HS-27A (cell line): Measurements from ENCODE around the gene FGF23.
A peak's percentile ranks its signal among the peaks of the same experiment; 100 is the strongest.

Experiments used
- DNase-seq: peaks from one replicate; pipeline ENCODE4 v3.0.0-alpha.2; 2012; ENCODE audit warnings: low read depth, missing footprints

The FGF23 gene

DNA sequence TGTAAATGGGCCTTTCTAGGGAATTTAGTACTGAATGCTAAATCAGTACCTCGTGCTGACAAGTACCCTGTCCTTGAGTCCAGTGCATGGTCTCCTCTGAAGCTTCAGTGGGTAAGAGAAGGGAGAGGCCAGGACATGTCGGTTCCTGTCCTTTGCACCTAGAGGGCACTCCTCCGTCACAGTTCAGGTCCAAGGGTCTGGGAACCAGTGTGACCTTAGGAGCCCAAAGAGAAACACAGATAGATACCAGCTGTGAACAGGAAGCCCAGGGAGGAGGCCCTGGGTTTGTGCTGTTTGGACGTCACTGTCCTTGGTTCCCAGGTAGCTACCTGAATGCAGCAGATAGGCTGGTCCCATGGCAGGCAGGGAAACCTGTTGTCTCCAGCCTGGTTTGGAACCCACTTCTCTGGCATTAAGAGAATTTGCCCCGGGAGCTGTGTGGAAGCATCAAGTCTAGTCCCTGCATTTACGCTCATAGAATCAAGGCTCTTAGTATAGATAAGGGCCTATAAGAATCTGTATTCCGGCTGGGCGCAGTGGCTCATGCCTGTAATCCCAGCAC, 3.9 kb upstream of the FGF23 start:
- no peak for DNase-seq

DNA sequence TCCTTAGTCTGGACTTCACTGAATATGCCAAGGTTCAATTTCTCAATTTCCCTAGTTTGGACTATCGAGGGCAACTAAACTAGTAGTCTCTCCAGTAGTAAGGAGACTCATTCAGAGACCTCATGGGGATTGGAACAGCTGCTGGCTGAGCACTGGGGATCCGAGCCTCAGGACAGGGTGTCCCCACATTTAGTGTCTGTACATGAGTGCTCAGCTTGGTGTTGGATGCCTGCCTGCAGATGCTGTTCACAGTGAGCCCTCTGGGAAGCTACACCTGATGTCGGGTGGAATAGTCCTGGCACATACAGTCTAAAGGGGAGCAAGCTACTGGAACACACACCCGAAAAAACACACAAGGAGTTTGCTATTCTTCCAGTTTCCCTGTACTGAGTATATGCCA, 820 bp upstream of the FGF23 start:
- no peak for DNase-seq

DNA sequence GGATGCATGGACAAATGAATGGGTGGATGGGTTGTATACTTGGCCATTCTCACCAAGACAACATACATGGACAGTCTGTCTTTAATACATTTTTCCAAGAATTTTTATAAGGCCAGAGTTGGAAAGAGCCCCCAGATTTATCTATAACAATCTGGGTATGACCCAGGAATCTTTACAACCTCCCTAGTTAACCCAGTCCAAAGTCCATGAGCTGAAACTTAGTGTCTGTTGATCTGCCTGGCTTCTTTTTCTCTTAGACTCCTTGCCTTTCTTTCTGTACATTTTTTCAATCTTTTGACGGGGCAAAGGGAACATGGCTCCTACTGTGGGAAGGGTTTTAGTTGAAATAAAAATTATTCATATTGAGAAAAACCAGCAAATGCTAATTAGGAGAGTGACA, 740 bp downstream of the FGF23 start:
- no peak for DNase-seq

- no peak for DNase-seq
These were observed 4.1 kb downstream of the FGF23 start for GRCh38 chr12:4375449-4375848.

- no peak for DNase-seq
These were observed 6.9 kb downstream of the FGF23 start for GRCh38 chr12:4372653-4373052.

GRCh38 chr12:4370265-4370664, 9.2 kb downstream of the FGF23 start:
- DNase-seq, result no peak

DNA sequence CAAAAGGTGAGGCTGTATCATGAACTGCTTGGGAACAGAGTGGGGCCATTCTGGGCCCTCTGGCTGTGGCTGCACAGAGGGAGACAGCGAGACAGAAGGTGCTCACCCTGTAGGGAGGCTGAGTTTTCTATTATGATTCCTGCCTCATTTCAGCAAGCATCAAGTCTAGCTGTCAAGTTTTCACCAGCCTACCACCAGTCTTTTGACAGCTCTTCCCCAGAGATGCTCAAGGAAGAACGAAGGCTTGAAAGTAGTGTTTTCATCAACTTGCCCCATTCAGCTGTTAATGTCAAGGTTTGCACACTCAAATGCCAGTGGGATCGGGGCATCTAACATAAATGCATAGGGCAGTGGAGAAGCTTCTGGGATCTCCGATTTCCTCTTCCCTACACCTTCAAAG, 10.0 kb downstream of the FGF23 start:
- DNase-seq, result no peak

DNA sequence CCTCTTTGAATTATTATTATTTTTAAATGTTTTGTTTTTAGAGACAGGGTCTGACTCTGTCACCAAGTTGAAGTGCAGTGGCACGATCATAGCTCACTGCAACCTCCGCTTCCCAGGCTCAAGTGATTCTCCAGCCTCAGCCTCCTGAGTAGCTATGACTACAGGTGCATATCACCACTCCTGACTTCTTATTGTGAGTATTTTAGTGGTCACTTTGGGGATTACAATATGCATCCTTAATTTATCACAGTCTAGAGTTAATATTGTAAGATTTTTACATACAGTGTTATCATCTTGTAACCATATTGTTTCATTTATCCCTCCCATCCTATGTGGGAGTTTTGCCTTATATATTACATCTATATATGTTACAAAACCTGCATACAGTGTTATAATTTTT, 13.4 kb downstream of the FGF23 start:
- no peak for DNase-seq

DNA sequence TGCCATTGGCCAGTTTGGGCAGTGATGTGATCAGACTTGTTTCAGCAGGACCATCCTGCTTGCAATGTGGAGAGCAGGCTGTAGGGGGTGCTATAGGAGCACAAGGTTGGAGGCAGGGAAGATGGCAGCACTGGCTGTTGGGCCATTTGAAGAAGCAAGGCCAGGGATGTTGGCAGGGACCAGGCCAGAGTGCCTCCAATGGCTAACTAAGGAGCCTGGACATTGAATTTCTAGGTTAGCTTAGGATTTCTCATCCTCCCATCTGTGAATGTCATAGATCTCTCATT, 23.5 kb downstream of the FGF23 start:
- peak; percentile 38 for DNase-seq

DNA sequence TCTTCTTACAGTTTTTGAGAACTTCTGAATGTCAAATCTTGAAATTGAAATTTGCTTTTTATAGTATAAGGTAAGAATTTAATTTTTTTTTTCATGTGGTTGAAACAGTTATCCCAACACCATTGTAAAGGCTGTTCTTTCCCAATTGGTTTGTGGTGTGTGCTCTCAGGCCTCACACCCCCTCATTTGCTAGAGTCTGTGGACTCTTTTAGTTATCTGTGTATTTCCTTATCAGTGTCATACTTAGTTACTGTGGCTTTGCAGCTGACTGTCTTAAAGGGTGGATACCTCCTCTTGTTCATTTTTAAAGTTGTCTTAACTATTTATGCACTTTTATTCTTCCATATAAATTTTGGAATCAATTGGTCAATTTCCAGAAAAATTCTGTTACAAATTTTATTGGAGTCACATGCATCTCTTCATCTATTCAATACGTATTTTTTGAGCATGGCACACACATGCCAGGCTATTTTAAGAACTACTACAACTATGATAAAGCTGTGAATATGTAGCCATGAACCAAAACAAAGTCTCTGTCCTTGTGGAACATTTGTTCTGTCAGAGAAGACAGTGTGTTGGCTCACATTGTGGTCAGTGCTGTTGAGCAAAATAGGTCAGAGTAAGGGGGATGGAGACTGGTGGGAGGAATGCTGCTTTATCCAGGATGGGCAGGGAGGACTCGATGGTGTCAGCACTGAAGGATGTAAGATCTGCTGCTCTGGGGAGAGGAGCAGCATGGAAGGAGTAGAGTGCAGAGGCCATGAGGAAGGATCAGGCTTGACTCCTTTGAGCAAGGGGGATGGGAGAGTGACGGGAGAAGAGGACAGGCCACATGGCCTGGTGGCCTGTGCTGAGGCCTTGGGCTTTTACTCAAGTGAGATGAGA, 24.1 kb downstream of the FGF23 start:
- DNase-seq, result no peak

- DNase-seq, result no peak
These were observed 25.7 kb downstream of the FGF23 start for GRCh38 chr12:4353785-4354208.

DNA sequence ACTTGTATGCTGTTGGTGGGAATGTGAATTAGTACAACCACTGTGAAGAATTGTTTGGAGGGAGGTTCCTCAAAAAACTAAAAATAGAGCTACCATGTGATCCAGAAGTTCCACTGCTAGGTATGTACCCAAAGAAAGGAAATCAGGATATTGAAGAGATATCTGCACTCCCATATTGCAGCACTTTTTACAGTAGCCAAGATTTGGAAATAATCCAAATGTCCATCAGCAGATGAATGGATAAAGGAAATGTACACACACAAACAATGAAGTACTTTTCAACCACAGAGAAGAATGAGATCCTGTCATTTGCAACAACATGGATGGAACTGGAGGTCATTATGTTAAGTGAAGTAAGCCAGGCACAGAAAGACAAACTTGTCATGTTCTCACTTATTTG, 32.6 kb downstream of the FGF23 start:
- no peak for DNase-seq

DNA sequence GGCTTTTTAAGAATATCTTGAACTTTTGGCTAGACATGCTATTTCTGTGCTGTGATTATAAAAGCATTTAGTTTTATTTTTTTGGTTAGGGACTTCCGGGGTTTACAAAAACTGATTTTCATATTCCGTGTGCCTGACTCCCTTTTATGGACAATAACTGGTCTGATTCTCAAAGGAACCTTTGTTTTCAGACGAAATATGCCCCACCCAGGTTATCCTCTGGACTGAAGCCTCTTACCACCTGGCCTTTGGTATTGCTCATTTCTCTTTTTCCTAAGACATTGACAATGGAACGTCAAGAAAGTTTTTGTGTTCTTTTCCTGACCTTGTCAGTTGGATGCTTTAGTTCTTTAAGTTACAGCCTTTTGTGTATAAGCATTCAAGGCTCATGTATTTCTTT, 47.7 kb downstream of the FGF23 start:
- no peak for DNase-seq

GRCh38 chr12:4331221-4331620, 48.3 kb downstream of the FGF23 start:
- DNase-seq, result no peak

DNA sequence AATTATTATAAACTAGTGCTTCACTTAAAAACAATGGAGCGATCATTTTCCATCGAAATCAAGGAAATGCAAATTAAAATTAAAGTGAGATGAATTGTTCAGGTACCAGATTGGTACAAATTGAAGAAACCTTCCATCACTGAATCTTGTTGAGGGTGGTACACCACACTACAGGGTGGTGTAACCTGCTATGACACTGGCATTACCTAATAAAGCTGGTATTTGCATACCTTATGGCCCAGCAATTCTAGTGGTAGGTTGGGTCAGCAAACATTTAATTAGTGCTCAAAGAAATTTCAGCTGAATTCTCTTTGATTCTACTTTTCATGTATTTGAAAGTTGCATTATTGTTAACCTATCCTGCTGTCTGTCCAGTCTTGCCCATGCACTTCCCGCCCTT, 49.3 kb downstream of the FGF23 start:
- DNase-seq, result no peak

GRCh38 chr12:4327293-4327692, 52.2 kb downstream of the FGF23 start:
- no peak for DNase-seq

GRCh38 chr12:4325966-4326365, 53.5 kb downstream of the FGF23 start:
- DNase-seq, result no peak

GRCh38 chr12:4324366-4324765, 55.1 kb downstream of the FGF23 start:
- no peak for DNase-seq

DNA sequence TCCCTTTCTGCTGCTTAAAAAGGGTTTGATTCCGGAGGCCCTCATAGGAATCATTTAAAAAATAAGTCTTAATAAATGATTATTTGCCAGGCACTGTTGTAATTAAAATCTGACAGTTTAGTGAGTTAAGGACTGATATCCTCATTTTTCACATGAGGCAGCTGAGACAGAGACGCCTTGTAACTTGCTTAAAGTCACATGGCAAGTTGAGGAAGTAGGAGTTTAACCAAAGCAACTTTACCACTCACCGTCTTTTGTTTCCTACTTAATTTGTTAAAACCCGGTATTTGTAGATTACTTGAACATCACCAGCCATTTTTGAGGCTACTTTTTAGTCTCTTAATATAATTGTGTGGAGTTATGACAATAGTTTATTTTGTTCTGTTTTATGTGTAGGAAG, 56.1 kb downstream of the FGF23 start:
- no peak for DNase-seq

DNA sequence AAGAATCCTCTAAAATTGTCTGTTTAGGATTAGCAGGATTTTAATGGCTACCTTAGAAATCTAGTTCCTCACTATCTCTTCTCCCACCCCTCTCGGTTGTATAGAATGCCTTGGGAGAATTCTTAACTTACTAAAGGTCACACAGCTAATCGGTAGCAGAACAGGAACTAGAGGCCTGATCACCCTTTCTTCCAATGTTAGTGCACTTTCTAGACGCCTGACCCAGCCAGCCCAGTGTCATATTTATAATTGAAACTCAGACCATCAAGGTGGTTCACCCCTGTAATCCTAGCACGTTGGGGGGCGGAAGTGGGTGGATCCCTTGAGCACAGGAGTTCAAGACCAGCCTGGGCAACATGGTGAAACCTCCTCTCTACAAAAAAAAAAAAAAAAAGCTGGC, 56.8 kb downstream of the FGF23 start:
- DNase-seq, result no peak

DNA sequence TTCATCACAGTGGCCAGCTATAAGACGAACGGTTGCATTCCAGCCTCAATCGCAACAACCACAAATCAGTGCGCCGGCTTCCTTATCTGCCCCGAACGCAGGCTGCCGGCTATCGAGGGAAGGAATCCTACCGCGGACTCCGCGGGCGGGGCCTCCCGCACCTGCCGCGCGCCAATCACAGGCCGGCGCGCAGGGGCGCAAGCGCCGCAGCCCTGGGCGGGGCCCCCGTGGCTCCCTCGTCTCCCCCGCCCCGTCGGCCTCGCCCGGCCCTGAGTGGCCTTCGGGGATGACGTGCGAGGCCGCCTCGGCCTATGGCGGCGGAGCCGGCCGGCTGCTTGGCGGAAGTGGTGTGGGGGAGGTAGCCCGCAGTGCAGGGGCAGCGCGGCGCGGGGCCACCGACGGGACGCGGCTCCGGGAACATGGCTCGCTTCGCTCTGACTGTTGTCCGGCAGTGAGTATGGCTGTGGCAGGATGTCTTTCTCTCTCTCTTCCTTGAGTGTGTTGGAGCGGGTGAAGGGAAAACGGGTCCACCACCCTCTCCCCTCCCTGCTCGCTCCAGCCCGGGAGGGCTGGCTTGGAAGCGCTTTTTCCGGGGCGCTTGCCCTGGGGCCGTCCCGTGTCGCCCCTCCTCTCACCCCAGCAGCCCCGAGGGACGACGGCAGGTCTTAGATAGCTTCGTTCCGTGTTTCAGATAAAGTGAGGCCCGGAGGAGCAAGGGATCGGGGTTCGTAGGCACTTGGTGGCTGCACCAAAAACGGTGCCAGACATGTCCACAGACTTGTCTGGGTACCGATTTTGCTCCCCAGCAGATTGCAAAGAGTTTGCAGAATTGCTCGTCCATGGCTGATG, 58.4 kb downstream of the FGF23 start, which contains the start of gene TIGAR:
Gene TIGAR (plus strand): TSS at position 361 of the 849 bp plus-strand sequence. CDS start 59 bp downstream, at position 420.
- DNase-seq, result peak; percentile 87

DNA sequence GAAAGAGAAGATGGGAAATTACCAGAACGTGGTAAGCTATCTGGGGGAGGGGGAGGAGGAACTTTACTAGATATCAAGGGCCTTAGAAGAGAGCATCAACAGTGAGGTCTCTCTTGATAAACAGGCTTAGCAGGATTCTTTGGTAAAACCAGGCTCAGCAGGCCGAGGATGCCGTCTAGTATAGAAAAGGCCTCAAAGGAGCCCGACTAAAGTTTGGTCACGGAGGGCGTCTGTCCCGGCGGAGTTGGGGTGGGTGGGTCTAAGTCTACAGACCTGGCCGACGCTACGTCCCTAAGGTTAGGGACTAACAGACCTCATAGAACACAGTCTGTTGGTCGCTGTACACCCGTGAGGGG, 59.0 kb downstream of the FGF23 start:
- no peak for DNase-seq
